Pancreas (tissue), 10 donors: ENCODE results near the gene PCDHGA1. TPM values are rescaled to one million over a fixed set of nuclear protein-coding genes. Genes with fewer than 3 reads are reported as not detected.
"Not testable (repeated sequence)": the region's sequence is repeated elsewhere in the genome, so short reads cannot be mapped to it uniquely, and the experiment has no call there.

Experiments
- ATAC-seq, 4 donors: fragments of 200-7000 bp; cut with Tn5 transposase; one replicate each; pipeline versions ENCODE4 v1.8.0 to v1.9.1; 2020; ENCODE audit warnings: mild to moderate bottlenecking in 4 of 4, moderate library complexity in 4 of 4
- DNase-seq, 6 donors: peaks; one replicate each; pipeline ENCODE4 v3.0.0-alpha.2; 2020
- FAIRE-seq: peaks from 2 replicates; lab custom pipeline; 2012; peaks lifted over from hg19 to GRCh38; lab: Jason Lieb, UNC
- H3K27ac ChIP-seq, 4 donors: fragments of 200-600 bp; sonication (generic); 1 replicate in 3 of 4; 2 replicates in 1 of 4; pipeline versions ENCODE4 v1.5.0 to v1.8.0; 2020
- H3K27me3 ChIP-seq, 4 donors: fragments of 200-600 bp; one replicate each; pipeline ENCODE4 v1.8.0; 2021
- H3K36me3 ChIP-seq, 3 donors: fragments of 200-600 bp; sonication (generic) in 1 of 3; one replicate each; pipeline versions ENCODE4 v1.5.0 to v1.8.0; 2020 to 2021
- H3K4me1 ChIP-seq, 3 donors: fragments of 200-600 bp; one replicate each; pipeline ENCODE4 v1.8.0; 2021
- H3K4me3 ChIP-seq, 4 donors: fragments of 200-600 bp; sonication (generic) in 2 of 4; one replicate each; pipeline versions ENCODE4 v1.5.0 to v1.8.0; 2020 to 2021
- H3K9me3 ChIP-seq, 4 donors: fragments of 200-600 bp; one replicate each; pipeline ENCODE4 v1.8.0; 2021
- WGBS, 2 donors: extraction: QIAGEN DNeasy Blood & Tissue Kit; methylation state at CpG; one replicate each; pipeline ENCODE4 v1.1.7; 2013; 5-methylcytosine and 5-hydroxymethylcytosine counted together
- intact Hi-C, 3 donors: fragments of 100-400 bp; cut with DNase I; formaldehyde crosslinking; loops; one replicate each; pipeline versions ENCODE4 v1.11.1 to v1.14.2; 2022
- polyA plus RNA-seq, 2 donors: library from polyadenylated mRNA; stranded (reverse); fragments of 200-250 nt; gene quantifications; one replicate each; pipeline ENCODE4 v1.2.3, GENCODE V29; 2013
- total RNA-seq, 6 donors: library from RNA; stranded (reverse); fragmentation: NEBNext Ultra II Directional in 4 of 6; extraction: Animal tissue kit (Norgen Biotek cat#: 25700) in 4 of 6; gene quantifications; one replicate each; pipeline versions ENCODE4 v1.2.1 to v1.2.4, GENCODE V29; 2021 to 2023
- TF ChIP-seq, protein P1 (sequence below), 4 donors: fragments of 200-600 bp; sonication (generic) in 3 of 4; IDR thresholded peaks; one replicate each; pipeline versions ENCODE4 v1.5.0 to v1.8.0; 2021; ENCODE audit warnings: antibody characterized with exemption in 4 of 4
- donor health status: healthy with polysubstance abuse.
- donor health status: DM: no; HTN: no; CAD: no; lungs with moderate emphysema.
- donor health status: DM: no; HTN: no; CAD: no.
- donor health status: control.
- donor health status: control.
- donor health status: Bipolar disorder and iron deficiency.
- donor health status: DM: yes; HTN: yes; CAD: no.
- donor health status: DM: no; HTN: no; CAD: no.
- donor health status: DM: no; HTN: no; CAD: no.
- donor health status: DM: yes; HTN: yes; CAD: no.

Gene PCDHGA1
- total and polyA plus RNA-seq, 8 donors, result 0.19 to 0.67 (median 0.32) TPM

DNA sequence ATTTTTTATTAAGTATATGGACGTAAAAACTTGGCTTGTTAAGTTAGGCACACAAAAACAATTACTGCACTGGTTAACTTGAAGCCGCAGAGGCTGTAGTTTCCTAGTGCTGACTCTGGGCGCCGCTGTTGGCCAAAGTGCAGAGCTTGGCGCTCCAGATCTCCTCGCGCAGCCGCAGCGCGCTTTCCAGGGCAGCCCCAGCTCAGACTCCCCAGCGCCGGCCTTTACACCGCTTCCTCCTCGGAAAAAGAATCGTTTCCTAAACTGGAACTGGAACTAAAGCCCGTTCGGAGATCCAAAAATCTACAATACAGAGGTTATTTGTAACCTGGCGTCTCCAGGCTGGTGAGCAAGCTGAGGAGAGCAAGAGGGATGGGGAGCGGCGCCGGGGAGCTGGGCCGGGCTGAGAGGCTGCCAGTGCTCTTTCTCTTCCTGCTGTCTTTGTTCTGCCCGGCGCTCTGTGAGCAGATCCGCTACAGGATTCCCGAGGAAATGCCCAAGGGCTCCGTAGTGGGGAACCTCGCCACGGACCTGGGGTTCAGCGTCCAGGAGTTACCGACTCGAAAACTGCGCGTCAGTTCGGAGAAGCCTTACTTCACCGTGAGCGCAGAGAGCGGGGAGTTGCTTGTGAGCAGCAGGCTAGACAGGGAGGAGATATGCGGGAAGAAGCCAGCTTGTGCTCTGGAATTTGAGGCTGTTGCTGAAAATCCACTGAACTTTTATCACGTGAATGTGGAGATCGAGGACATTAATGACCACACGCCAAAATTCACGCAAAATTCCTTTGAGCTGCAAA lies 67.6 kb downstream of the PCDHGA1 start, which contains the start of gene PCDHGB5:
Gene PCDHGB5 (plus strand): TSS at position 192 of the 796 bp plus-strand sequence. CDS start 181 bp downstream, at position 373.
- WGBS, 2 donors, result 1 to 5% methylated on average over 24 to 25 of the region's 43 CpGs
- peak within 1 kb of the TSS in 2 of 4 donors; percentile 8 to 37 for H3K4me3 ChIP-seq
- H3K27me3 ChIP-seq, H3K4me1 ChIP-seq, FAIRE-seq, H3K27ac ChIP-seq, H3K36me3 ChIP-seq, intact Hi-C loops: not testable (repeated sequence)
- DNase-seq, result peak in 4 of 6 donors; percentile 33 to 69 (median 45)
- H3K9me3 ChIP-seq, result peaks cover 0 to 17% (median 2%) of the 10 kb centered on the region in 4 donors
- ATAC-seq, result peak; percentile 94 to 100 (median 98)
- TF ChIP-seq, protein P1, sequence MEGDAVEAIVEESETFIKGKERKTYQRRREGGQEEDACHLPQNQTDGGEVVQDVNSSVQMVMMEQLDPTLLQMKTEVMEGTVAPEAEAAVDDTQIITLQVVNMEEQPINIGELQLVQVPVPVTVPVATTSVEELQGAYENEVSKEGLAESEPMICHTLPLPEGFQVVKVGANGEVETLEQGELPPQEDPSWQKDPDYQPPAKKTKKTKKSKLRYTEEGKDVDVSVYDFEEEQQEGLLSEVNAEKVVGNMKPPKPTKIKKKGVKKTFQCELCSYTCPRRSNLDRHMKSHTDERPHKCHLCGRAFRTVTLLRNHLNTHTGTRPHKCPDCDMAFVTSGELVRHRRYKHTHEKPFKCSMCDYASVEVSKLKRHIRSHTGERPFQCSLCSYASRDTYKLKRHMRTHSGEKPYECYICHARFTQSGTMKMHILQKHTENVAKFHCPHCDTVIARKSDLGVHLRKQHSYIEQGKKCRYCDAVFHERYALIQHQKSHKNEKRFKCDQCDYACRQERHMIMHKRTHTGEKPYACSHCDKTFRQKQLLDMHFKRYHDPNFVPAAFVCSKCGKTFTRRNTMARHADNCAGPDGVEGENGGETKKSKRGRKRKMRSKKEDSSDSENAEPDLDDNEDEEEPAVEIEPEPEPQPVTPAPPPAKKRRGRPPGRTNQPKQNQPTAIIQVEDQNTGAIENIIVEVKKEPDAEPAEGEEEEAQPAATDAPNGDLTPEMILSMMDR (IDR thresholded peaks at IDR 0.05), result peak in 3 of 4 donors; percentile 35 to 44 (median 41)

DNA sequence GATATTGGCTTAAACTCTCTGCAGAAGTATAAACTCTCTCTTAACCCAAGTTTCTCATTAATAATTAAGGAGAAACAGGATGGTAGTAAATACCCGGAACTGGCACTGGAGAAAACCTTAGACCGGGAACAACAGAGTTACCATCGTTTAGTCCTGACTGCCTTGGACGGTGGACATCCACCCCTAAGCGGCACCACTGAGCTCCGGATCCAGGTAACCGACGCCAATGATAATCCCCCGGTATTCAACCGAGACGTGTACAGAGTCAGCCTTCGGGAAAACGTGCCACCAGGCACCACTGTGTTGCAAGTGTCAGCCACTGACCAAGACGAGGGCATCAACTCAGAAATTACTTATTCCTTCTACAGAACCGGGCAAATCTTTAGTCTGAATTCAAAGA lies 68.3 kb downstream of the PCDHGA1 start:
- no peaks in the 10 kb centered on the region for H3K36me3 ChIP-seq
- DNase-seq, result no peak
- H3K4me3 ChIP-seq, result peak overlapping the region in 1 of 4 donors; percentile 13
- no peak for ATAC-seq
- H3K27ac ChIP-seq, result no peak overlapping the region
- no peak for FAIRE-seq
- intact Hi-C loops, result no loop called here
- TF ChIP-seq, protein P1 (IDR thresholded peaks at IDR 0.05), result no peak
- H3K4me1 ChIP-seq, result peaks cover 0 to 2% (median 0%) of the 10 kb centered on the region in 3 donors
- no peaks in the 10 kb centered on the region for H3K27me3 ChIP-seq
- peaks cover 0 to 10% (median 2%) of the 10 kb centered on the region in 4 donors for H3K9me3 ChIP-seq
- 18 to 22% methylated on average over 15 of the region's 15 CpGs for WGBS, 2 donors

DNA sequence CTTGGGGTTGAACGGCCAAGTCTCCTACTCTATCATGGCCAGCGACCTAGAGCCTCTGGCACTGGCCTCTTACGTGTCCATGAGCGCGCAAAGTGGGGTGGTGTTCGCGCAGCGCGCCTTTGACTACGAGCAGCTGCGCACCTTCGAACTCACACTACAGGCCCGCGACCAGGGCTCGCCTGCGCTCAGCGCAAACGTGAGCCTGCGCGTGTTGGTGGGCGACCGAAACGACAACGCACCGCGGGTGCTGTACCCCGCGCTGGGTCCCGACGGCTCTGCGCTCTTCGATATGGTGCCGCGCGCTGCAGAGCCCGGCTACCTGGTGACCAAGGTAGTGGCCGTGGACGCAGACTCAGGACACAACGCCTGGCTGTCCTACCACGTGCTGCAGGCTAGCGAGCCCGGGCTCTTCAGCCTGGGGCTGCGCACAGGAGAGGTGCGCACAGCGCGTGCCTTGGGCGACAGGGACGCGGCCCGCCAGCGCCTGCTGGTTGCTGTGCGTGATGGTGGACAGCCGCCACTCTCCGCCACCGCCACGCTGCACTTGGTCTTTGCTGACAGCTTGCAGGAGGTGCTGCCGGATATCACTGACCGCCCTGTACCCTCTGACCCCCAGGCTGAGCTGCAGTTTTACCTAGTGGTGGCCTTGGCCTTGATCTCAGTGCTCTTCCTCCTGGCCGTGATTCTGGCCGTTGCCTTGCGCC lies 69.4 kb downstream of the PCDHGA1 start:
- DNase-seq (peak in 1 of 6 donors; percentile 32), ATAC-seq (no peak), FAIRE-seq (no peak)
- no peak overlapping the region for H3K4me3 ChIP-seq
- intact Hi-C loops, result loop anchor here in 1 of 3 donors (10.0 kb wide), 1 partner anchor 155 kb away; no protein-coding TSS in a partner anchor
- H3K27ac ChIP-seq, result no peak overlapping the region
- no peaks in the 10 kb centered on the region for H3K27me3 ChIP-seq
- peaks cover 0 to 6% (median 2%) of the 10 kb centered on the region in 4 donors for H3K9me3 ChIP-seq
- TF ChIP-seq, protein P1 (IDR thresholded peaks at IDR 0.05), result no peak
- WGBS, 2 donors, result 20 to 21% methylated on average over 53 to 61 of the region's 61 CpGs
- H3K36me3 ChIP-seq, result no peaks in the 10 kb centered on the region
- peaks cover 0 to 2% (median 0%) of the 10 kb centered on the region in 3 donors for H3K4me1 ChIP-seq

DNA sequence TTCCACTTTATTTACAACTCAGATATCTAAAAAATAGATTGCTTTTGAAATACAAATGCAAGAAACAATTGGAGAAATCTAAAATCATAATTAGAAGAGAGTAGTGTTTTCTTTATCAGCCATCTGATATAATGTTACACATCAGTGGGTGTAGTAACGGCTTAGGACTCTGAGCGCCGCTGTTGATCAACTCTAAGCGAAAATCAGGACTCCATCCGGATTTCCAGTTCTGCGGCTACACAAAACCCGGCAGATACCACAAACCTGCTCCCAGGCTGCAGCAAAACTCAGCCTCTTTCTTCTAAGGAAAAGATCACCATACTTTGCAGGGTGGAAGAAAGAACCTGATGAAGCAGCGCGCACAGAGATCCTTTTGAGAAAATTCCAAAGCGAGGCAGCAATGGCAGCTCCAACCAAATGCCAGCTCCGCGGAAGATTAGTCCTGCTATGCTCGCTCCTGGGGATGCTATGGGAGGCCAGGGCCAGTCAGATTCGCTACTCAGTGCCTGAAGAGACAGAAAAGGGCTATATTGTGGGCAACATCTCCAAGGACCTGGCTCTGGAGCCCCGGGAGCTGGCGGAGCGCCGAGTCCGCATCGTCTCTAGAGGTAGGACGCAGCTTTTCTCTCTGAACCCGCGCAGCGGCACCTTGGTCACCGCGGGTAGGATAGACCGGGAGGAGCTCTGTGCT lies 72.4 kb downstream of the PCDHGA1 start, which contains the start of gene PCDHGA9:
Gene PCDHGA9 (plus strand): TSS at position 226 of the 691 bp plus-strand sequence. CDS start 175 bp downstream, at position 401.
- DNase-seq (peak in 1 of 6 donors; percentile 36), ATAC-seq (peak in 2 of 4 donors; percentile 29 to 45), FAIRE-seq (no peak)
- Histone ChIP-seq H3K36me3 (no peaks in the 10 kb centered on the region), H3K27ac (no peak within 1 kb of the TSS), H3K4me3 (peak within 1 kb of the TSS in 1 of 4 donors; percentile 18), H3K27me3 (no peaks in the 10 kb centered on the region), H3K9me3 (peaks cover 0 to 6% (median 2%) of the 10 kb centered on the region in 4 donors), H3K4me1 (peaks cover 0 to 2% (median 0%) of the 10 kb centered on the region in 3 donors)
- intact Hi-C loops, result loop anchor here in 1 of 3 donors (10.0 kb wide), 1 partner anchor 152 kb away; no protein-coding TSS in a partner anchor
- 18 to 25% methylated on average over 27 of the region's 27 CpGs for WGBS, 2 donors
- TF ChIP-seq, protein P1 (IDR thresholded peaks at IDR 0.05), result no peak
